Activated CD8-positive, alpha-beta memory T cell treated with anti-CD3 and anti-CD28 coated beads, Interleukin-2, amount 50 U/mL, for 24 hours (primary cell): Measurements from ENCODE around the gene H3-3A.

ENCODE experiments used
- DNase-seq: peaks from one replicate; pipeline ENCODE4 v3.0.0-alpha.2; 2020; ENCODE audit errors: extremely low read depth

Gene H3-3A

GRCh38 chr1:226111098-226111882 is 48.8 kb downstream of the H3-3A start:
- no peak for DNase-seq

DNA sequence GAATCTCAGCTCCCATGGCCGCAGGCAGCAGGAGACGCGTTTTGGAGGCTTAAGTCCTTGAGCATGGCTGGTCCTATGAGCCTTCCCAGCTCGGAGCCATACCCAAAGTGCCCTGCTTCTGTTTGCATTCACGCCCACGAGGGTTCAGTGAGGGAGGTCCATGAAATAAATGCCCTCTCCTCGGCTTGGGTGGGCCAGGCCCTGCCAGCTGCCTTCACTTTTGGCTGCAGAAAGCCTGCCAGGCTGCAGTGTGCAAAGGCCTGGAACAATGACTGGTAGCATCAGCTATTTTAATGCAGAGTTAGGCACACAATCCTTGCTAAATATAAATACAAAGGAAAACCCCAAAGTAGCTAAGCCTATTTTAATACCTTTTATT is 49.4 kb downstream of the H3-3A start:
- no peak for DNase-seq

- DNase-seq: no peak
These were observed 50.1 kb downstream of the H3-3A start for GRCh38 chr1:226112626-226113025.

DNA sequence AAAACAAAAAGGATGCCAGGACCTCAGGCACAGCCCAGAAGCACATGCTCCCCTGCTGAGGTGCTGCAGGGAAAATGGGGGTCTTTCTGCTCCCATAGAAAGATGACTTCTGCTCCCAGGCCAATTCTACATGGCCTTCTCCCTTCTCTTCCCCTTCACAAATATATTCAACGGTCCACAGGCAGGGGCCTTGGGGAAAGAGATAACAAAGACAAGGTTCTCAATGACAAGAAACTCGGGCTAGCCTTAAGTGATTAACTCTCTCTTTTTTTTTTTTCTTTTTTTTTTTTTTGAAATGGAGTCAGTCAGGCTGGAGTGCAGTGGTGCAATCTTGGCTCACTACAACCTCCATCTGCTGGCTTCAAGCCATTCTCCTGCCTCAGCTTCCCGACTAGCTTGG is 54.2 kb downstream of the H3-3A start:
- DNase-seq: no peak

DNA sequence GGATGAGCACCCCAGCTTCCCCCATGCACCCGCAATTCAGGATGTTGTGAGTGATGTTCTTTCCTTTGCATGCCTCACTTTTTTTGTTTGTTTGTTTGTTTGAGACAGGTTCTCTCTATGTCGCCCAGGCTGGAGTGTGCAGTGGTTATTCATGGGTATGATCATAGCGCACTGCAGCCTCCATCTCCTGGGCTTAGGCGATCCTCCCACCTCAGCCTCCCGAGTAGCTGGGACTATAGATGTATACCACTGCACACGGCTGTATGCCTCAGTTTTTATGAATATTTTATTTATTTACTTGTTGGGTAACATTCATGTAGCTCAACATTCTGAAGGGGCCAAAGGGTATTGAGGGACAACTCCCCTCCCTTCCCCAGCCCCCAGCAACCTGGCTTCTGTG is 54.8 kb downstream of the H3-3A start:
- DNase-seq: no peak

DNA sequence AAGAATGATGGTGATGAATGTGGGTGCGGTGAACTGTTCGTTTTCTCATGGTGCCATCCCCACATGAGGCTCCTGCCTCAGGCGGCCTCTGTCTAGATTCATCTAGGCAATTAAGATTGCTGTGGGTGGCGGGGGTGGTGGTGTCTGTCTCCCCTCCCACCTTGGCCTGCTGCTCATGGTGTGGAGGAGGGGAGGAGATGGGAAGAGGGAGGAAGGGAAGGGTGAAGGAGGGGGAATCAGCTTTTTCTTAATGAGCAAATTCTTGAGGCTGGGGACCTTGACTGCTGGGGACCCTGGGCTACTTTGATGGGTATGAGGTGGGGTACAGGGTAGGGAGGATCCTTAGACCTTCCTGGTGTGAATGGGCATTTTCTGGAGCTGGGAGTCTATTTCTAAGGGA is 55.8 kb downstream of the H3-3A start:
- no peak for DNase-seq

DNA sequence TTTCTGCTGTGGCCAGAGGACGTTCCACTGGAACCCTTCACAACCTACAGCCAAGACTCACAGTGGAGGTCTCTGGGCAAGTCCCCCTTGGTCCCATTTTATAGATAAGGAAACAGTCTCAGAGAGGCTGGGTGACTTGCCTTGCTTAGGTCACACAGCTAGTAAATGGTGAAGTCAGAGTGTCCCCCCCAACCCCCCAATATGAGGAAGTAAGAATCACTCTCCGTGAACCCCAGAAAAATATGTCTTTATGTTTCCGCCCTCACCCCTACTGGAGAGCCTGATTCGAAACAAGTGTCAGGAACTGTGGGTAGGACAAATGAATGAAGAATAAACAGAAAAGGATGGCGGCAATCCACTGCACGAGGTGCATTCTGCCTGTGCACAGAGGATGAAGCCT is 56.7 kb downstream of the H3-3A start:
- DNase-seq: no peak

DNA sequence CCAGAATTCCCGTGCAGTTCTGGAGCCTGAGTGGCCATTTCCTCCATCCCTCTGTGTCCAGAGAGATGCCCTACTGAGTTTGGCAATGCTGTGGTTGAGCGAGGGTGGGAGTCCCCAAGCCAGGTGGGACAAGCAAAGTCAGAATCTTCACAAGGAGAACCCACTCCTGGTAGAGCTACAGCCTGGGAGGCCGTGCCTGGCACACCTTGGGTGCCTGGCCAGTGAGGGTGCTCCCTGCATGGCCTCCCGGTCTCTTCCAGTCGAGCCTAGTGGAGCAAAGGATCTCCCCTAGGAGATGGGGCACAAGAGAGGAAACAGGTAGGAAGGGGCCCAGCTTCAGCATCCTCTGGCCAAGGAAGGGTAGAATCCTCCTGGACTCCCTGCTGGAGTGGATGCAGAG is 57.9 kb downstream of the H3-3A start:
- DNase-seq: no peak

- no peak for DNase-seq
These were observed 58.6 kb downstream of the H3-3A start for GRCh38 chr1:226121049-226121586.
